HepG2 (cell line): ENCODE measurements around the gene DAAM2. TPM values are rescaled to one million over a fixed set of nuclear protein-coding genes. Genes with fewer than 3 reads are reported as not detected.

Experiments
- ATAC-seq: fragments of 200-7000 bp; cut with Tn5 transposase; 3 replicates; pipeline ENCODE4 v1.9.1; 2020; ENCODE audit warnings: mild to moderate bottlenecking, moderate library complexity
- BruUV-seq: library from RNA; stranded (reverse); fragments of 400-500 nt; replicated peaks from 2 replicates; lab custom pipeline; 2021; lab: Mats Ljungman, UMichigan
- CTCF ChIA-PET: fragments of 300-600 bp; formaldehyde crosslinking; extraction: SDS; loops from one replicate; lab custom pipeline; 2021; ENCODE audit warnings: low total read pairs, inconsistent platforms, low intra/inter-chr PET ratio; lab: Yijun Ruan, JAX
- POLR2A ChIA-PET: fragments of 350-600 bp; sonication (Branson Sonifier 250); formaldehyde crosslinking; loops from one replicate; lab custom pipeline; 2020; ENCODE audit warnings: antibody characterized with exemption, inconsistent platforms; lab: Yijun Ruan, JAX
- DNase-seq: peaks from one replicate; pipeline ENCODE4 v3.0.0-alpha.2; 2015; ENCODE audit warnings: low spot score
- FAIRE-seq: peaks from 3 replicates; lab custom pipeline; 2011; peaks lifted over from hg19 to GRCh38; lab: Jason Lieb, UNC
- H2AFZ ChIP-seq: one replicate; pipeline ENCODE4 v1.6.1; 2011; ENCODE audit warnings: low read length, inconsistent platforms
- H3K27ac ChIP-seq: fragments of 300-600 bp; 3 replicates; pipeline ENCODE4 v1.8.0; 2011; ENCODE audit warnings: mixed run types, mild to moderate bottlenecking, mixed read lengths, low read length, inconsistent platforms; ENCODE audit not compliant: insufficient read depth; ENCODE audit errors: extremely low read length
- H3K27me3 ChIP-seq, 2 experiments: fragments of 200-600 bp in 1 of 2; 2 replicates in 1 of 2; 3 replicates in 1 of 2; pipeline versions ENCODE4 v1.6.0 to v1.8.0; 2011; ENCODE audit warnings: low read length in 2 of 2, mild to moderate bottlenecking in 2 of 2, moderate library complexity in 2 of 2, inconsistent platforms in 1 of 2; ENCODE audit not compliant: insufficient read depth in 2 of 2, control insufficient read depth in 1 of 2
- H3K36me3 ChIP-seq, 2 experiments: fragments of 200-600 bp in 1 of 2; replicated peaks in 1 of 2; 2 replicates in 1 of 2; 3 replicates in 1 of 2; pipeline versions ENCODE4 v1.5.1 to v1.8.0; 2011; ENCODE audit warnings: low read length in 2 of 2, inconsistent platforms in 1 of 2; ENCODE audit not compliant: insufficient read depth in 2 of 2, control insufficient read depth in 1 of 2
- H3K4me1 ChIP-seq: 2 replicates; pipeline ENCODE4 v1.5.1; 2012; ENCODE audit warnings: low read length, inconsistent platforms; ENCODE audit not compliant: insufficient read depth
- H3K4me2 ChIP-seq: 2 replicates; pipeline ENCODE4 v1.6.0; 2011; ENCODE audit warnings: low read depth, low read length, inconsistent platforms
- H3K4me3 ChIP-seq, 3 experiments: fragments of 200-600 bp in 1 of 3; sonication (generic), shearing (Covaris generic) in 1 of 3; replicated peaks in 1 of 3; 2 replicates each; pipeline ENCODE4 v1.5.1; 2011 to 2016; ENCODE audit warnings: low read length in 3 of 3, inconsistent platforms in 2 of 3, low read depth in 2 of 3, mild to moderate bottlenecking in 2 of 3, control low read depth in 1 of 3, mixed read lengths in 1 of 3; ENCODE audit not compliant: insufficient read depth in 1 of 3
- H3K79me2 ChIP-seq: one replicate; pipeline ENCODE4 v1.6.1; 2011; ENCODE audit warnings: low read length, inconsistent platforms; ENCODE audit not compliant: insufficient read depth
- H3K9ac ChIP-seq: 2 replicates; pipeline ENCODE4 v1.6.0; 2011; ENCODE audit warnings: mild to moderate bottlenecking, low read depth, low read length, inconsistent platforms; ENCODE audit not compliant: insufficient read depth
- H3K9me3 ChIP-seq: 2 replicates; pipeline ENCODE4 v1.5.1; 2012; ENCODE audit warnings: mild to moderate bottlenecking, low read length
- H4K20me1 ChIP-seq: 2 replicates; pipeline ENCODE4 v1.6.0; 2011; ENCODE audit warnings: inconsistent platforms, mild to moderate bottlenecking, low read length, moderate library complexity; ENCODE audit not compliant: insufficient read depth
- CHCHD3 ChIP-seq: sonication (generic); formaldehyde crosslinking; IDR thresholded peaks from 2 replicates; pipeline ENCODE4 v1.8.0; 2022; ENCODE audit warnings: mild to moderate bottlenecking, missing genetic modification reagents, moderate library complexity
- ELF3 ChIP-seq: IDR thresholded peaks from 2 replicates; pipeline ENCODE4 v1.6.1; 2016; ENCODE audit warnings: missing genetic modification reagents, missing compliant biosample characterization
- JUND ChIP-seq: sonication (generic); formaldehyde crosslinking; IDR thresholded peaks from 2 replicates; pipeline ENCODE4 v1.8.0; 2022; ENCODE audit warnings: mild to moderate bottlenecking, missing genetic modification reagents
- KAT8 ChIP-seq: IDR thresholded peaks from 2 replicates; pipeline ENCODE4 v1.6.1; 2016; ENCODE audit warnings: missing genetic modification reagents, missing compliant biosample characterization
- NFYC ChIP-seq: IDR thresholded peaks from 2 replicates; pipeline ENCODE4 v1.6.1; 2016; ENCODE audit warnings: missing genetic modification reagents, missing compliant biosample characterization
- SP4 ChIP-seq: sonication (generic); formaldehyde crosslinking; IDR thresholded peaks from 2 replicates; pipeline ENCODE4 v1.8.1; 2023; ENCODE audit warnings: mild to moderate bottlenecking, missing genetic modification reagents
- ZNF180 ChIP-seq: sonication (generic); formaldehyde crosslinking; IDR thresholded peaks from 2 replicates; pipeline ENCODE4 v1.4.0; 2020; ENCODE audit warnings: low read depth, missing genetic modification reagents, borderline replicate concordance
- ZNF605 ChIP-seq: sonication (generic); formaldehyde crosslinking; IDR thresholded peaks from 2 replicates; pipeline ENCODE4 v1.8.0; 2022; ENCODE audit warnings: mild to moderate bottlenecking, missing genetic modification reagents
- ZNF749 ChIP-seq: sonication (generic); formaldehyde crosslinking; IDR thresholded peaks from 2 replicates; pipeline ENCODE4 v1.8.0; 2022; ENCODE audit warnings: mild to moderate bottlenecking, missing genetic modification reagents, moderate library complexity, borderline replicate concordance
- ZNF772 ChIP-seq: sonication (generic); formaldehyde crosslinking; IDR thresholded peaks from 2 replicates; pipeline ENCODE4 v1.5.0; 2020; ENCODE audit warnings: mild to moderate bottlenecking, missing genetic modification reagents
- WGBS: methylation state at CpG from one replicate; pipeline ENCODE4 v1.1.6; 2017; ENCODE audit warnings: low lambda C conversion rate; 5-methylcytosine and 5-hydroxymethylcytosine counted together
- in situ Hi-C: cut with HindIII; loops from 2 replicates; pipeline ENCODE4 v1.10.0; 2017; ENCODE audit warnings: low pct_unique_long_range_greater_than_20kb; ENCODE audit not compliant: extremely low pct_ligation_motif_present
- intact Hi-C: fragments of 100-400 bp; cut with micrococcal nuclease; formaldehyde crosslinking; loops from one replicate; pipeline ENCODE4 v1.10.0; 2022; ENCODE audit not compliant: unreplicated experiment
- polyA plus RNA-seq, 8 experiments: library from polyadenylated mRNA; depleted of rRNA in 3 of 8; stranded (reverse) in 7 of 8; unstranded in 1 of 8; fragments of >200 nt; fragmentation: Illumina TruSeq in 4 of 8; extraction: Trizol in 4 of 8; gene quantifications; 2 replicates each; pipeline versions ENCODE4 v1.2.1 to v1.2.3, GENCODE V29; 2011 to 2016; ENCODE audit warnings: low read depth in 4 of 8, missing spikeins in 1 of 8, mixed read lengths in 1 of 8; ENCODE audit not compliant: insufficient read depth in 1 of 8
- total RNA-seq, 5 experiments: library from RNA; depleted of rRNA; stranded (reverse); fragments of >200 nt; fragmentation: Illumina TruSeq; extraction: Trizol; gene quantifications; 2 replicates each; pipeline ENCODE4 v1.2.3, GENCODE V29; 2016; ENCODE audit warnings: low read depth in 1 of 5
- TF ChIP-seq, protein P1 (sequence below): fragments of 450-650 bp; IDR thresholded peaks from 2 replicates; pipeline ENCODE4 v1.6.1; 2016
- TF ChIP-seq, protein P2 (sequence below): sonication (generic); formaldehyde crosslinking; IDR thresholded peaks from 2 replicates; pipeline ENCODE4 v1.4.0; 2020; ENCODE audit warnings: missing genetic modification reagents
- TF ChIP-seq, protein P3 (sequence below): sonication (generic); formaldehyde crosslinking; IDR thresholded peaks from 2 replicates; pipeline ENCODE4 v1.5.1; 2020; ENCODE audit warnings: mild to moderate bottlenecking, moderate library complexity, missing genetic modification reagents

Gene DAAM2
- total and polyA plus RNA-seq, 2 of the 13 experiments (the other 11 are each of a cell fraction or from before 2014, with no cell fraction given): 0.01 TPM; not detected in 1

DNA sequence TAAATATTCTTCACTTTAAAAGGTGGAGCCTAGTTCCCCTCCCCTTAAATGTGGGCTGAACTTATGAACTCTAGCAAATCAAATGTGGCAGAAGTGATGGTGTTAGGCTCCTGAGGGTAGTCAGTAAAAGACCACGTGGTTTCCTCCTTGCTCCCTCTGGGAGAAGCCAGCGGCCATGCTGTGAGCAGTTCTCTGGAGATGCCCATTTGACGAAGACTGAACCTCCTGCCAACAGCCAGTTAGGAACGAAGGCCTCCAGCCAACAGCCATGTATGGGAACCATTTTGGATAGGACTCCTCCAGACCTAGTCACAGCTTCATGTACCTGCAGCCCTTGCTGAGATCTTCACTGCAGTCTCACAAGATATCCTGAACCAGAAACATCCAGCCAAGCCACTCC is 149.6 kb downstream of the DAAM2 start:
- H3K9ac ChIP-seq: no peak overlapping the region
- no TSS peak for BruUV-seq
- H3K4me2 ChIP-seq: no peak overlapping the region
- H3K36me3 ChIP-seq: no peaks in the 10 kb centered on the region
- H2AFZ ChIP-seq: no peak overlapping the region
- no peaks in the 10 kb centered on the region for H3K79me2 ChIP-seq
- ATAC-seq: no peak
- H3K9me3 ChIP-seq: no peaks in the 10 kb centered on the region
- intact Hi-C loops (no loop called here), in situ Hi-C loops (no loop called here)
- H3K27ac ChIP-seq: no peak overlapping the region
- DNase-seq: no peak
- ChIA-PET CTCF (no interaction called here), POLR2A (no interaction called here)
- FAIRE-seq: no peak
- TF ChIP-seq ELF3 (CRISPR knock-in tag) (no peak), ZNF605 (CRISPR knock-in tag) (no peak), KAT8 (CRISPR knock-in tag) (no peak)
- TF ChIP-seq, protein P1, sequence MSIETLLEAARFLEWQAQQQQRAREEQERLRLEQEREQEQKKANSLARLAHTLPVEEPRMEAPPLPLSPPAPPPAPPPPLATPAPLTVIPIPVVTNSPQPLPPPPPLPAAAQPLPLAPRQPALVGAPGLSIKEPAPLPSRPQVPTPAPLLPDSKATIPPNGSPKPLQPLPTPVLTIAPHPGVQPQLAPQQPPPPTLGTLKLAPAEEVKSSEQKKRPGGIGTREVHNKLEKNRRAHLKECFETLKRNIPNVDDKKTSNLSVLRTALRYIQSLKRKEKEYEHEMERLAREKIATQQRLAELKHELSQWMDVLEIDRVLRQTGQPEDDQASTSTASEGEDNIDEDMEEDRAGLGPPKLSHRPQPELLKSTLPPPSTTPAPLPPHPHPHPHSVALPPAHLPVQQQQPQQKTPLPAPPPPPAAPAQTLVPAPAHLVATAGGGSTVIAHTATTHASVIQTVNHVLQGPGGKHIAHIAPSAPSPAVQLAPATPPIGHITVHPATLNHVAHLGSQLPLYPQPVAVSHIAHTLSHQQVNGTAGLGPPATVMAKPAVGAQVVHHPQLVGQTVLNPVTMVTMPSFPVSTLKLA: peak; percentile 65
- peaks cover 29% of the 10 kb centered on the region for H3K4me1 ChIP-seq
- no peaks in the 10 kb centered on the region for H4K20me1 ChIP-seq
- no peaks in the 10 kb centered on the region for H3K27me3 ChIP-seq
- 13% methylated on average over 2 of the region's 4 CpGs for WGBS
- no peak overlapping the region for H3K4me3 ChIP-seq

DNA sequence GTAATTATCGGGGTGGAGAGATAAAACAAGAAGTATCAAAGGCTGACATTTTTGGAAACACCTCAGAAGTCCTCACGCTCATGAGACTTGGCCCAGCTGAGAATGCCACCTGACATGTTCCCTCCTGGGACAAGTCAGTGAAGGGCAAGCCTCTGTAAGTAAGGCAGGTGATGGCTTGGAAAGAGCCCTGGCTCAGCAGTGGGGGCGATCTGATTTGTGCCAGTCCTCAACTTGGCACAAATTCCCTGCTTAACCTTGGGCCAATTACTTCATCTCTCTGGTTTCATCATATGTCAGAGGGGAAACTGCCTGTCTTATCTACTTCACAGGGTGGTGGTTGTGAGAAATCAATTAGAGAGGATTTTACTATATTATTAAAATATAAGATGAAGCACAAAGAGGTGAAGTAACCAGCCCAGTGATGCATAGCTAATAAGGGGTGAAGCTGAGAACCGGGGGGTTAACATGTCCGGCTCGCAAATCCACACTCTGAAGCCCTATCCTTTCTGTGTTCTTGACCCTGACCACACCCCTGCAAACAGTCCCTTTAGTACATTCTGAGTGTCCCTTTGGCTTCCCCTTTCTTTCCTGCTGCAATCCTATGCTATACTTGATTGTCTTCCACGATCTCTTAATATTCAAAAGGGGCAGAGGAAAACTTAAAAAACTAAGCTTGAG is 150.9 kb downstream of the DAAM2 start:
- Histone ChIP-seq H3K9me3 (no peaks in the 10 kb centered on the region), H3K27ac (no peak overlapping the region), H3K79me2 (no peaks in the 10 kb centered on the region), H2AFZ (no peak overlapping the region), H4K20me1 (no peaks in the 10 kb centered on the region), H3K9ac (no peak overlapping the region), H3K4me2 (no peak overlapping the region), H3K4me3 (no peak overlapping the region), H3K4me1 (peaks cover 39% of the 10 kb centered on the region), H3K27me3 (no peaks in the 10 kb centered on the region), H3K36me3 (no peaks in the 10 kb centered on the region)
- ATAC-seq (no peak), DNase-seq (no peak), FAIRE-seq (no peak)
- CTCF ChIA-PET: no interaction called here
- no TSS peak for BruUV-seq
- WGBS: 51% methylated on average over 7 of the region's 7 CpGs
- in situ Hi-C loops: no loop called here
- intact Hi-C loops: no loop called here
- POLR2A ChIA-PET: no interaction called here
- no peak for TF ChIP-seq ZNF749 (CRISPR knock-in tag)
- no peak for TF ChIP-seq CHCHD3 (CRISPR knock-in tag)
- no peak for TF ChIP-seq NFYC (CRISPR knock-in tag)
- TF ChIP-seq, protein P2, sequence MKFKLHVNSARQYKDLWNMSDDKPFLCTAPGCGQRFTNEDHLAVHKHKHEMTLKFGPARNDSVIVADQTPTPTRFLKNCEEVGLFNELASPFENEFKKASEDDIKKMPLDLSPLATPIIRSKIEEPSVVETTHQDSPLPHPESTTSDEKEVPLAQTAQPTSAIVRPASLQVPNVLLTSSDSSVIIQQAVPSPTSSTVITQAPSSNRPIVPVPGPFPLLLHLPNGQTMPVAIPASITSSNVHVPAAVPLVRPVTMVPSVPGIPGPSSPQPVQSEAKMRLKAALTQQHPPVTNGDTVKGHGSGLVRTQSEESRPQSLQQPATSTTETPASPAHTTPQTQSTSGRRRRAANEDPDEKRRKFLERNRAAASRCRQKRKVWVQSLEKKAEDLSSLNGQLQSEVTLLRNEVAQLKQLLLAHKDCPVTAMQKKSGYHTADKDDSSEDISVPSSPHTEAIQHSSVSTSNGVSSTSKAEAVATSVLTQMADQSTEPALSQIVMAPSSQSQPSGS (CRISPR knock-in tag): no peak
- TF ChIP-seq ZNF180 (CRISPR knock-in tag): no peak
- no peak for TF ChIP-seq JUND (CRISPR knock-in tag)
- no peak for TF ChIP-seq ZNF772 (CRISPR knock-in tag)
- TF ChIP-seq, protein P3, sequence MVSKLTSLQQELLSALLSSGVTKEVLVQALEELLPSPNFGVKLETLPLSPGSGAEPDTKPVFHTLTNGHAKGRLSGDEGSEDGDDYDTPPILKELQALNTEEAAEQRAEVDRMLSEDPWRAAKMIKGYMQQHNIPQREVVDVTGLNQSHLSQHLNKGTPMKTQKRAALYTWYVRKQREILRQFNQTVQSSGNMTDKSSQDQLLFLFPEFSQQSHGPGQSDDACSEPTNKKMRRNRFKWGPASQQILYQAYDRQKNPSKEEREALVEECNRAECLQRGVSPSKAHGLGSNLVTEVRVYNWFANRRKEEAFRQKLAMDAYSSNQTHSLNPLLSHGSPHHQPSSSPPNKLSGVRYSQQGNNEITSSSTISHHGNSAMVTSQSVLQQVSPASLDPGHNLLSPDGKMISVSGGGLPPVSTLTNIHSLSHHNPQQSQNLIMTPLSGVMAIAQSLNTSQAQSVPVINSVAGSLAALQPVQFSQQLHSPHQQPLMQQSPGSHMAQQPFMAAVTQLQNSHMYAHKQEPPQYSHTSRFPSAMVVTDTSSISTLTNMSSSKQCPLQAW (CRISPR knock-in tag): no peak
- no peak for TF ChIP-seq SP4
